ENCODE measurements around the gene BPGM.
"Not testable (repeated sequence)": the region's sequence is repeated elsewhere in the genome, so short reads cannot be mapped to it uniquely, and the experiment has no call there.

Gene BPGM

GRCh38 chr7:134665045-134665444 is 18.4 kb downstream of the BPGM start:
- not testable (repeated sequence) for DNase-seq (ENCODE audit: low read depth)

GRCh38 chr7:134667899-134668298 is 21.2 kb downstream of the BPGM start:
- DNase-seq (ENCODE audit: low read depth) = no peak

- DNase-seq (ENCODE audit: low read depth) = no peak
Observed at GRCh38 chr7:134669388-134669787, 22.7 kb downstream of the BPGM start.

GRCh38 chr7:134669845-134670373 is 23.3 kb downstream of the BPGM start:
- DNase-seq (ENCODE audit: low read depth) = peak; percentile 78

GRCh38 chr7:134671609-134672008 is 25.0 kb downstream of the BPGM start:
- DNase-seq (ENCODE audit: low read depth) = no peak

GRCh38 chr7:134674424-134674823 is 27.8 kb downstream of the BPGM start:
- no peak for DNase-seq (ENCODE audit: low read depth)

- no peak for DNase-seq (ENCODE audit: low read depth)
Observed at GRCh38 chr7:134676743-134677142, 30.1 kb downstream of the BPGM start.

GRCh38 chr7:134678115-134678514 is 31.5 kb downstream of the BPGM start:
- DNase-seq (ENCODE audit: low read depth) = no peak

GRCh38 chr7:134679006-134679405 is 32.4 kb downstream of the BPGM start:
- no peak for DNase-seq (ENCODE audit: low read depth)

- DNase-seq (ENCODE audit: low read depth) = no peak
Observed at GRCh38 chr7:134684165-134684564, 37.5 kb downstream of the BPGM start.

- DNase-seq (ENCODE audit: low read depth) = no peak
Observed at GRCh38 chr7:134685250-134685649, 38.6 kb downstream of the BPGM start.

- no peak for DNase-seq (ENCODE audit: low read depth)
Observed at GRCh38 chr7:134686786-134687185, 40.1 kb downstream of the BPGM start.

GRCh38 chr7:134689550-134689949 is 42.9 kb downstream of the BPGM start:
- not testable (repeated sequence) for DNase-seq (ENCODE audit: low read depth)

- DNase-seq (ENCODE audit: low read depth) = no peak
Observed at GRCh38 chr7:134690016-134690415, 43.4 kb downstream of the BPGM start.

- no peak for DNase-seq (ENCODE audit: low read depth)
Observed at GRCh38 chr7:134690614-134691504, 44.2 kb downstream of the BPGM start.

GRCh38 chr7:134691546-134692343 is 45.1 kb downstream of the BPGM start:
- no peak for DNase-seq (ENCODE audit: low read depth)

- no peak for DNase-seq (ENCODE audit: low read depth)
Observed at GRCh38 chr7:134692344-134692705, 45.7 kb downstream of the BPGM start.

GRCh38 chr7:134693256-134693655 is 46.6 kb downstream of the BPGM start:
- DNase-seq (ENCODE audit: low read depth) = no peak

GRCh38 chr7:134694299-134694698 is 47.6 kb downstream of the BPGM start:
- no peak for DNase-seq (ENCODE audit: low read depth)

- no peak for DNase-seq (ENCODE audit: low read depth)
Observed at GRCh38 chr7:134694767-134695166, 48.1 kb downstream of the BPGM start.

GRCh38 chr7:134695321-134695860 is 48.7 kb downstream of the BPGM start:
- no peak for DNase-seq (ENCODE audit: low read depth)

GRCh38 chr7:134696261-134696660 is 49.6 kb downstream of the BPGM start:
- no peak for DNase-seq (ENCODE audit: low read depth)
